Keratinocyte (primary cell): ENCODE measurements around the gene CYP1A1. TPM values are rescaled to one million over a fixed set of nuclear protein-coding genes. Genes with fewer than 3 reads are reported as not detected.

Source experiments
- DNase-seq: peaks from one replicate; pipeline ENCODE4 v3.0.0-alpha.2; 2011; ENCODE audit warnings: low read depth, missing footprints, low spot score
- FAIRE-seq: peaks from 2 replicates; lab custom pipeline; 2011; peaks lifted over from hg19 to GRCh38; lab: Jason Lieb, UNC
- H2AFZ ChIP-seq: 2 replicates; pipeline ENCODE4 v1.6.0; 2012; ENCODE audit warnings: low read length, control low read depth, inconsistent platforms; ENCODE audit not compliant: control insufficient read depth
- H3K27ac ChIP-seq: 2 replicates; pipeline ENCODE4 v1.5.1; 2011; ENCODE audit warnings: low read length; ENCODE audit not compliant: control insufficient read depth, insufficient read depth
- H3K27me3 ChIP-seq: 3 replicates; pipeline ENCODE4 v1.6.0; 2011; ENCODE audit warnings: low read length; ENCODE audit not compliant: control insufficient read depth, insufficient read depth; ENCODE audit errors: extremely low read depth
- H3K36me3 ChIP-seq, 2 experiments: 2 replicates in 1 of 2; 3 replicates in 1 of 2; pipeline ENCODE4 v1.5.1; 2011; ENCODE audit warnings: low read length in 2 of 2, mild to moderate bottlenecking in 1 of 2; ENCODE audit not compliant: control insufficient read depth in 2 of 2, insufficient read depth in 2 of 2; ENCODE audit errors: extremely low read depth in 1 of 2
- H3K4me1 ChIP-seq: 3 replicates; pipeline ENCODE4 v1.5.1; 2011; ENCODE audit warnings: low read length; ENCODE audit not compliant: control insufficient read depth, insufficient read depth; ENCODE audit errors: extremely low read depth
- H3K4me2 ChIP-seq: 3 replicates; pipeline ENCODE4 v1.6.0; 2011; ENCODE audit warnings: low read depth, low read length; ENCODE audit not compliant: control insufficient read depth, insufficient read depth; ENCODE audit errors: extremely low read depth
- H3K4me3 ChIP-seq, 3 experiments: fragments of 200-600 bp in 1 of 3; sonication (generic) in 1 of 3; 2 replicates in 2 of 3; 3 replicates in 1 of 3; pipeline ENCODE4 v1.5.1; 2011 to 2016; ENCODE audit warnings: low read length in 3 of 3, mild to moderate bottlenecking in 3 of 3, control low read depth in 2 of 3, inconsistent platforms in 1 of 3, low read depth in 1 of 3, mixed read lengths in 1 of 3, mixed run types in 1 of 3, moderate library complexity in 1 of 3; ENCODE audit not compliant: control insufficient read depth in 2 of 3, insufficient read depth in 2 of 3; ENCODE audit errors: extremely low read depth in 1 of 3
- H3K79me2 ChIP-seq: 2 replicates; pipeline ENCODE4 v1.6.0; 2012; ENCODE audit warnings: low read length; ENCODE audit not compliant: control insufficient read depth, insufficient read depth
- H3K9ac ChIP-seq: 3 replicates; pipeline ENCODE4 v1.6.0; 2011; ENCODE audit warnings: low read length; ENCODE audit not compliant: control insufficient read depth, insufficient read depth; ENCODE audit errors: extremely low read depth
- H3K9me1 ChIP-seq: 3 replicates; pipeline ENCODE4 v1.6.0; 2011; ENCODE audit warnings: low read length; ENCODE audit not compliant: control insufficient read depth, insufficient read depth; ENCODE audit errors: extremely low read depth
- H3K9me3 ChIP-seq: 2 replicates; pipeline ENCODE4 v1.5.1; 2012; ENCODE audit warnings: low read depth, low read length; ENCODE audit not compliant: control insufficient read depth
- H4K20me1 ChIP-seq: 3 replicates; pipeline ENCODE4 v1.6.0; 2011; ENCODE audit warnings: low read length; ENCODE audit not compliant: control insufficient read depth, insufficient read depth; ENCODE audit errors: extremely low read depth
- CTCF ChIP-seq, 3 experiments: IDR thresholded peaks in 1 of 3; conservative IDR thresholded peaks in 1 of 3; optimal IDR thresholded peaks in 1 of 3; 2 replicates in 2 of 3; 3 replicates in 1 of 3; pipeline versions ENCODE3 to v1.5.1; 2011; ENCODE audit warnings: low read length in 3 of 3, mild to moderate bottlenecking in 3 of 3, moderate library complexity in 2 of 3, control low read depth in 1 of 3, inconsistent platforms in 1 of 3; ENCODE audit not compliant: insufficient read depth in 2 of 3; ENCODE audit errors: extremely low read depth in 1 of 3
- EZH2 ChIP-seq: IDR thresholded peaks from one replicate; pipeline ENCODE4 v1.6.1; 2012; ENCODE audit warnings: inconsistent platforms, mild to moderate bottlenecking, low read length, moderate library complexity
- dilution Hi-C: fragments of 300-500 bp; cut with MboI; formaldehyde crosslinking; loops from one replicate; pipeline ENCODE4 v1.7.0; 2020; ENCODE audit warnings: low sequenced_read_pairs; ENCODE audit not compliant: extremely low pct_ligation_motif_present
- polyA plus RNA-seq, 5 experiments: library from polyadenylated mRNA; depleted of rRNA in 3 of 5; stranded (reverse) in 3 of 5; stranded (forward) in 1 of 5; unstranded in 1 of 5; fragments of >200 nt; gene quantifications; 1 replicate in 1 of 5; 2 replicates in 3 of 5; 3 replicates in 1 of 5; pipeline versions ENCODE4 v1.2.1 to v1.2.3, GENCODE V29; 2011 to 2012; ENCODE audit warnings: missing spikeins in 2 of 5, low read depth in 1 of 5, low replicate concordance in 1 of 5

CYP1A1 gene
- polyA plus RNA-seq, 1 donor (not counting 4 experiments of a cell fraction or from before 2014, with no cell fraction given): 4.8 TPM

- Histone ChIP-seq H3K4me2 (no peak overlapping the region), H3K27me3 (peaks cover 11% of the 10 kb centered on the region), H3K9me1 (no peaks in the 10 kb centered on the region), H2AFZ (no peak overlapping the region), H3K9ac (no peak overlapping the region), H3K79me2 (no peaks in the 10 kb centered on the region), H3K4me3 (no peak overlapping the region), H3K36me3 (no peaks in the 10 kb centered on the region), H3K27ac (no peak overlapping the region), H4K20me1 (no peaks in the 10 kb centered on the region), H3K9me3 (no peaks in the 10 kb centered on the region), H3K4me1 (peaks cover 10% of the 10 kb centered on the region)
- TF ChIP-seq EZH2 (no peak), CTCF (optimal IDR thresholded peaks at IDR 0.05 in 1 of 3, IDR thresholded peaks at IDR 0.05 in 1 of 3, conservative IDR thresholded peaks at IDR 0.05 in 1 of 3; ENCODE audit: extremely low read depth in 1 of 3, insufficient read depth in 2 of 3, low read length in 3 of 3) (no peak)
- FAIRE-seq (no peak), DNase-seq (no peak)
- dilution Hi-C loops: no loop called here
Observed at GRCh38 chr15:74727727-74728126, 2.4 kb upstream of the CYP1A1 start.

GRCh38 chr15:74726774-74727164, 1.4 kb upstream of the CYP1A1 start:
- H3K27ac ChIP-seq: no peak overlapping the region
- no peaks in the 10 kb centered on the region for H3K36me3 ChIP-seq
- no peaks in the 10 kb centered on the region for H3K79me2 ChIP-seq
- FAIRE-seq (no peak), DNase-seq (no peak)
- H4K20me1 ChIP-seq: no peaks in the 10 kb centered on the region
- H3K27me3 ChIP-seq: peaks cover 11% of the 10 kb centered on the region
- H3K9me3 ChIP-seq: no peaks in the 10 kb centered on the region
- H3K4me3 ChIP-seq: peak overlapping the region in 2 of 3 experiments; percentile 44 to 64
- no peaks in the 10 kb centered on the region for H3K9me1 ChIP-seq
- peaks cover 5% of the 10 kb centered on the region for H3K4me1 ChIP-seq
- H3K9ac ChIP-seq: peak overlapping the region; percentile 72
- no peak for TF ChIP-seq CTCF (optimal IDR thresholded peaks at IDR 0.05 in 1 of 3, IDR thresholded peaks at IDR 0.05 in 1 of 3, conservative IDR thresholded peaks at IDR 0.05 in 1 of 3; ENCODE audit: extremely low read depth in 1 of 3, insufficient read depth in 2 of 3, low read length in 3 of 3)
- TF ChIP-seq EZH2: no peak
- H3K4me2 ChIP-seq: peak overlapping the region; percentile 94
- dilution Hi-C loops: no loop called here
- H2AFZ ChIP-seq: peak overlapping the region; percentile 63
